22Rv1 (cell line): ENCODE measurements around the gene PSKH1.

ENCODE experiments used
- H3K27ac ChIP-seq: fragments of 450-650 bp; 2 replicates; pipeline ENCODE4 v1.5.1; 2017
- CTCF ChIP-seq: fragments of 450-650 bp; IDR thresholded peaks from 2 replicates; pipeline ENCODE4 v1.5.1; 2017; ENCODE audit warnings: mild to moderate bottlenecking
- ZFX ChIP-seq: fragments of 450-650 bp; IDR thresholded peaks from 2 replicates; pipeline ENCODE4 v1.6.1; 2017; ENCODE audit warnings: antibody characterized with exemption, borderline replicate concordance

The PSKH1 gene

GRCh38 chr16:67860589-67861398, 32.3 kb upstream of the PSKH1 start:
- H3K27ac ChIP-seq: peak overlapping the region; percentile 15; the same call in 1 of the 2 replicates
- no peak for TF ChIP-seq ZFX
- TF ChIP-seq CTCF: no peak

GRCh38 chr16:67861877-67862276, 31.2 kb upstream of the PSKH1 start:
- TF ChIP-seq CTCF (no peak), ZFX (no peak)
- H3K27ac ChIP-seq: peak overlapping the region; percentile 17; the same call in 1 of the 2 replicates

GRCh38 chr16:67862623-67863583, 30.2 kb upstream of the PSKH1 start:
- peak overlapping the region; percentile 17 for H3K27ac ChIP-seq
- TF ChIP-seq CTCF (no peak), ZFX (no peak)

GRCh38 chr16:67864044-67864443, 29.0 kb upstream of the PSKH1 start:
- peak overlapping the region; percentile 17; the same call in 1 of the 2 replicates for H3K27ac ChIP-seq

- H3K27ac ChIP-seq: no peak overlapping the region
- no peak for TF ChIP-seq CTCF
- TF ChIP-seq ZFX: no peak
These were observed 28.5 kb upstream of the PSKH1 start for GRCh38 chr16:67864594-67864993.

GRCh38 chr16:67865318-67865717, 27.7 kb upstream of the PSKH1 start:
- TF ChIP-seq CTCF: peak; percentile 59
- no peak for TF ChIP-seq ZFX

GRCh38 chr16:67868290-67868689, 24.8 kb upstream of the PSKH1 start:
- TF ChIP-seq CTCF (no peak), ZFX (no peak)
- no peak overlapping the region for H3K27ac ChIP-seq

More at GRCh38 chr16:67865318-67865717, 27.7 kb upstream of the PSKH1 start:
- H3K27ac ChIP-seq: no peak overlapping the region
